Measurements from ENCODE around the gene ERAP2.

DNA sequence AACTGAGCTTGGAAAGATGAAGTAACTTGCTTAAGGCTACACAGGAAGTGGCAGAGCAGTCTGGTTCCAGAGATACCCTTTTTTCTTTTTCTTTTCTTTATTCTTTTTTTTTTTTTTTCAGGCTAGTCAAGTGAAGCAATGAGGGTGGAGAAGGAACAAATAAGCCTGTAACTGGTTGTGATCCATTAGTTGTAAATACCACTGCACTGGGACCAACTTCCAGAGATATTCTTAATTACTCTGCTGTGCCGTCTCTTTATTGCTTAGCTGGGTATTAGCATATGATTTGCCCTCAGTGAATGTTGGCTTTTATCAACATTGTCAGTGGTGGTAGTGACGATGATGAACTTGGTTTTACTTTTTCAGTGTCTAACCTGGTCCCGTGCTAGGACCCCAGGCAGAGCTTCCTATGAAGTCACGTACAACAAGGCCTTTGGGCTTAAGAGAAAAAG, 86.3 kb downstream of the ERAP2 start:
- no peak for TF ChIP-seq POLR2A (IDR thresholded peaks at IDR 0.05)
- TF ChIP-seq, protein P1, sequence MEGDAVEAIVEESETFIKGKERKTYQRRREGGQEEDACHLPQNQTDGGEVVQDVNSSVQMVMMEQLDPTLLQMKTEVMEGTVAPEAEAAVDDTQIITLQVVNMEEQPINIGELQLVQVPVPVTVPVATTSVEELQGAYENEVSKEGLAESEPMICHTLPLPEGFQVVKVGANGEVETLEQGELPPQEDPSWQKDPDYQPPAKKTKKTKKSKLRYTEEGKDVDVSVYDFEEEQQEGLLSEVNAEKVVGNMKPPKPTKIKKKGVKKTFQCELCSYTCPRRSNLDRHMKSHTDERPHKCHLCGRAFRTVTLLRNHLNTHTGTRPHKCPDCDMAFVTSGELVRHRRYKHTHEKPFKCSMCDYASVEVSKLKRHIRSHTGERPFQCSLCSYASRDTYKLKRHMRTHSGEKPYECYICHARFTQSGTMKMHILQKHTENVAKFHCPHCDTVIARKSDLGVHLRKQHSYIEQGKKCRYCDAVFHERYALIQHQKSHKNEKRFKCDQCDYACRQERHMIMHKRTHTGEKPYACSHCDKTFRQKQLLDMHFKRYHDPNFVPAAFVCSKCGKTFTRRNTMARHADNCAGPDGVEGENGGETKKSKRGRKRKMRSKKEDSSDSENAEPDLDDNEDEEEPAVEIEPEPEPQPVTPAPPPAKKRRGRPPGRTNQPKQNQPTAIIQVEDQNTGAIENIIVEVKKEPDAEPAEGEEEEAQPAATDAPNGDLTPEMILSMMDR (IDR thresholded peaks at IDR 0.05), result no peak

All from right lobe of liver (tissue), 4 donors.